PC-9 (cell line): ENCODE results near the gene GPR157.

ENCODE experiments used
- EZH2 ChIP-seq: fragments of 200-600 bp; sonication (generic); IDR thresholded peaks from 2 replicates; pipeline ENCODE4 v1.8.0; 2017; ENCODE audit warnings: antibody characterized with exemption, low read depth
- TF ChIP-seq, protein P1 (sequence below): fragments of 200-600 bp; sonication (generic); conservative IDR thresholded peaks from 2 replicates; pipeline ENCODE4 v1.6.1; 2017; ENCODE audit warnings: mixed run types, antibody characterized with exemption, mild to moderate bottlenecking, moderate library complexity

DNA sequence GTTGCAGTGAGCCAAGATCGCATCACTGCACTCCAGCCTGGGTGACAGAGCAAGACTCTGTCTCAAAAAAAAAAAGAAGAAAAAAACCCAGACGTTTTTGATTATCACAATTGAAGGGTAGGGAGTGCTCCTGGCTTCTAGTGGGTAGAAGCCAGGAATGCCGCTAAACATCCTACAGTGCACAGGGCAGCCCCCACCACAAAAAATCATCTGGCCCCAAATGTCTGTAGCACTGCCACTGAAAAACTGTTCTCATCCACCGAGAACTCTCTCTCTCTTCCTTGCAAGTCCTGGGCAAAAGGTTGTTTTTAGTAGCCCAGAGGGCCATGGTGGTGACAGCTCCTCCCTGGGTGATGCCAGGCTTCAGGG is 35.6 kb upstream of the GPR157 start:
- no peak for TF ChIP-seq EZH2
- TF ChIP-seq, protein P1, sequence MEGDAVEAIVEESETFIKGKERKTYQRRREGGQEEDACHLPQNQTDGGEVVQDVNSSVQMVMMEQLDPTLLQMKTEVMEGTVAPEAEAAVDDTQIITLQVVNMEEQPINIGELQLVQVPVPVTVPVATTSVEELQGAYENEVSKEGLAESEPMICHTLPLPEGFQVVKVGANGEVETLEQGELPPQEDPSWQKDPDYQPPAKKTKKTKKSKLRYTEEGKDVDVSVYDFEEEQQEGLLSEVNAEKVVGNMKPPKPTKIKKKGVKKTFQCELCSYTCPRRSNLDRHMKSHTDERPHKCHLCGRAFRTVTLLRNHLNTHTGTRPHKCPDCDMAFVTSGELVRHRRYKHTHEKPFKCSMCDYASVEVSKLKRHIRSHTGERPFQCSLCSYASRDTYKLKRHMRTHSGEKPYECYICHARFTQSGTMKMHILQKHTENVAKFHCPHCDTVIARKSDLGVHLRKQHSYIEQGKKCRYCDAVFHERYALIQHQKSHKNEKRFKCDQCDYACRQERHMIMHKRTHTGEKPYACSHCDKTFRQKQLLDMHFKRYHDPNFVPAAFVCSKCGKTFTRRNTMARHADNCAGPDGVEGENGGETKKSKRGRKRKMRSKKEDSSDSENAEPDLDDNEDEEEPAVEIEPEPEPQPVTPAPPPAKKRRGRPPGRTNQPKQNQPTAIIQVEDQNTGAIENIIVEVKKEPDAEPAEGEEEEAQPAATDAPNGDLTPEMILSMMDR: no peak
